Neural crest cell (in vitro differentiated cells): ENCODE measurements around the gene CTCF. TPM values are rescaled to one million over a fixed set of nuclear protein-coding genes. Genes with fewer than 3 reads are reported as not detected.

Experiments
- DNase-seq: peaks from one replicate; pipeline ENCODE4 v3.0.0; 2021; ENCODE audit warnings: low read depth, mixed read lengths, low spot score
- H3K27ac Mint-ChIP-seq: one replicate; pipeline ENCODE4 v1.8.0; 2021; ENCODE audit warnings: mild to moderate bottlenecking, mixed read lengths; ENCODE audit not compliant: unreplicated experiment
- H3K27me3 Mint-ChIP-seq: 2 replicates; pipeline ENCODE4 v1.8.0; 2021; ENCODE audit warnings: low read depth, mild to moderate bottlenecking, mixed read lengths
- H3K36me3 Mint-ChIP-seq: 2 replicates; pipeline ENCODE4 v1.8.0; 2021; ENCODE audit warnings: low read depth, mild to moderate bottlenecking, mixed read lengths
- H3K4me1 Mint-ChIP-seq: 2 replicates; pipeline ENCODE4 v1.8.0; 2021; ENCODE audit warnings: mixed read lengths
- H3K4me3 Mint-ChIP-seq: one replicate; pipeline ENCODE4 v1.8.0; 2021; ENCODE audit warnings: mild to moderate bottlenecking, mixed read lengths
- H3K9me3 Mint-ChIP-seq: 2 replicates; pipeline ENCODE4 v1.8.0; 2021; ENCODE audit warnings: mixed read lengths
- total RNA-seq: library from RNA; stranded (reverse); gene quantifications from 2 replicates; pipeline ENCODE4 v1.2.1, GENCODE V29; 2021
- TF ChIP-seq, protein P1 (sequence below): fragments of 200-600 bp; sonication (generic); conservative IDR thresholded peaks from 2 replicates; pipeline ENCODE4 v1.5.0; 2021; ENCODE audit warnings: antibody characterized with exemption, mild to moderate bottlenecking

Gene CTCF
- total RNA-seq, 1 donor from 2014 or later = 78.8 TPM

DNA sequence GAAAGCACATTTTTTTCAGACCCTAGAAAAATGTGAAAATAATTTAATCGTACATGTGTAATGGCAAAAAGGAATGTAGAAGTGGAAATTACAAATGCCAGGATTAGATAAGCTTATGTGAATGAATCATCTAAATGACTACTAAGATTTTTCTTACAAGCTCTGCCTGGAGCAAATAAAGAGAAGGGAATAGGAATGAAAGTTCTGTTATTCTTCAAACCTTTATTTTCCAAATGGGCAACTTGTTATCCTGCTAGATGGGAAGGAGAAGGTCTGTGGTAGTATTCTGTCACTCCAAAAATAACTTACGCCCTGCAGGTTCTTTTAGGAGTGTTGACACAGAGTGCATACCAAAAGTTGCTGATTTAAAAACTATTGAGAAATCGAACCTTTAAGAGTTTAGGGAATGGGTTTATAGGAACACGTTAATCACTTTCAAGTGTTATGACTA lies 9.7 kb downstream of the CTCF start:
- no peaks in the 10 kb centered on the region for H3K9me3 Mint-ChIP-seq
- H3K4me3 Mint-ChIP-seq = no peak overlapping the region
- peaks cover 9% of the 10 kb centered on the region for H3K36me3 Mint-ChIP-seq
- H3K4me1 Mint-ChIP-seq = peaks cover 3% of the 10 kb centered on the region
- TF ChIP-seq, protein P1, sequence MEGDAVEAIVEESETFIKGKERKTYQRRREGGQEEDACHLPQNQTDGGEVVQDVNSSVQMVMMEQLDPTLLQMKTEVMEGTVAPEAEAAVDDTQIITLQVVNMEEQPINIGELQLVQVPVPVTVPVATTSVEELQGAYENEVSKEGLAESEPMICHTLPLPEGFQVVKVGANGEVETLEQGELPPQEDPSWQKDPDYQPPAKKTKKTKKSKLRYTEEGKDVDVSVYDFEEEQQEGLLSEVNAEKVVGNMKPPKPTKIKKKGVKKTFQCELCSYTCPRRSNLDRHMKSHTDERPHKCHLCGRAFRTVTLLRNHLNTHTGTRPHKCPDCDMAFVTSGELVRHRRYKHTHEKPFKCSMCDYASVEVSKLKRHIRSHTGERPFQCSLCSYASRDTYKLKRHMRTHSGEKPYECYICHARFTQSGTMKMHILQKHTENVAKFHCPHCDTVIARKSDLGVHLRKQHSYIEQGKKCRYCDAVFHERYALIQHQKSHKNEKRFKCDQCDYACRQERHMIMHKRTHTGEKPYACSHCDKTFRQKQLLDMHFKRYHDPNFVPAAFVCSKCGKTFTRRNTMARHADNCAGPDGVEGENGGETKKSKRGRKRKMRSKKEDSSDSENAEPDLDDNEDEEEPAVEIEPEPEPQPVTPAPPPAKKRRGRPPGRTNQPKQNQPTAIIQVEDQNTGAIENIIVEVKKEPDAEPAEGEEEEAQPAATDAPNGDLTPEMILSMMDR = no peak
- H3K27ac Mint-ChIP-seq = no peak overlapping the region
- DNase-seq = no peak
- no peaks in the 10 kb centered on the region for H3K27me3 Mint-ChIP-seq

DNA sequence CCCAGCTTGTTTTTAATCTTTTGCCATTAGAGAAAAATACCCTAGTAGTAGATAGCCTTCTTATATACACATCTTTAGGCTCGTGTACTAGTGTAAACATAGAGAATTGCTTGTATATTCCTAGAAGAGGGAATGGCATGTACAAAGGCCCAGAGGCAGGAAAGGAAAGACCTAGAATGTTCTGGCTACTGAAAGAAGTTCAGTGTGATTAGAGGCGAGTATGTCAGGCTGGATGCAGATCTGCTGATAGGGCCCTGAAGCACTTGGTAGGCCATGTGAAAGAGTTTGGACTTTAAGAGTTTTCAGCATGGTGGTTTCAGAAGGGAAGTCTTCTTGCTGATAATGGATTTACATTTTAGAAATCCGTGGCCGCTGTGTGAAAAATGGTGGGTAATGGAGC lies 17.4 kb downstream of the CTCF start:
- Mint-ChIP-seq H3K9me3 (no peaks in the 10 kb centered on the region), H3K4me3 (no peak overlapping the region), H3K36me3 (peaks cover 17% of the 10 kb centered on the region), H3K4me1 (no peaks in the 10 kb centered on the region), H3K27ac (no peak overlapping the region), H3K27me3 (no peaks in the 10 kb centered on the region)
- TF ChIP-seq, protein P1 = no peak
- no peak for DNase-seq

DNA sequence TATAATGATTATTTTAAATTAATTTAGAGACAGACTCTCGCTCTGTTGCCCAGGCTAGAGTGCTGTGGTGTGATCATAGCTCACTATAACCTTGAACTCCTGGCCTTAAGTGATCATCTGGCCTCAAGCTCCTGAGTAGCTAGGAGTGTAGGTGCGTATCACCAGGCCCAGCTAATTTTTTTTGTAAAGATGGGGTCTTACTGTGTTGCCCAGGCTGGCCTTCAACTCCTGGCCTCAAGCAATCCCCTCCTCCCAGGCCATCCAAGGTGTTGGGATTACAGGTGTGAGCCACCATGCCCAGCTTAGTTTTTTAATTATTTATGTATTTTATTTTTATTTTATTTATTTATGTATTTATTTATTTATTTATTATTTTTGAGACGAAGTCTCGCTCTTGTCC lies 17.9 kb downstream of the CTCF start:
- Mint-ChIP-seq H3K4me1 (no peaks in the 10 kb centered on the region), H3K27ac (no peak overlapping the region), H3K9me3 (no peaks in the 10 kb centered on the region), H3K36me3 (peaks cover 16% of the 10 kb centered on the region), H3K4me3 (no peak overlapping the region), H3K27me3 (no peaks in the 10 kb centered on the region)
- DNase-seq = no peak
- TF ChIP-seq, protein P1 = no peak

- Mint-ChIP-seq H3K9me3 (no peaks in the 10 kb centered on the region), H3K4me1 (peaks cover 11% of the 10 kb centered on the region), H3K4me3 (no peak overlapping the region), H3K27me3 (no peaks in the 10 kb centered on the region), H3K27ac (no peak overlapping the region), H3K36me3 (peaks cover 8% of the 10 kb centered on the region)
- no peak for DNase-seq
- TF ChIP-seq, protein P1 = no peak
Measured at GRCh38 chr16:67593288-67593687, 31.0 kb downstream of the CTCF start.

- Mint-ChIP-seq H3K27ac (no peak overlapping the region), H3K4me1 (peaks cover 13% of the 10 kb centered on the region), H3K4me3 (no peak overlapping the region), H3K27me3 (no peaks in the 10 kb centered on the region), H3K36me3 (peaks cover 7% of the 10 kb centered on the region), H3K9me3 (no peaks in the 10 kb centered on the region)
- DNase-seq = no peak
- TF ChIP-seq, protein P1 = no peak
Measured at GRCh38 chr16:67593701-67594100, 31.4 kb downstream of the CTCF start.
